ENCODE measurements around the gene NPIPB2.

The NPIPB2 gene

DNA sequence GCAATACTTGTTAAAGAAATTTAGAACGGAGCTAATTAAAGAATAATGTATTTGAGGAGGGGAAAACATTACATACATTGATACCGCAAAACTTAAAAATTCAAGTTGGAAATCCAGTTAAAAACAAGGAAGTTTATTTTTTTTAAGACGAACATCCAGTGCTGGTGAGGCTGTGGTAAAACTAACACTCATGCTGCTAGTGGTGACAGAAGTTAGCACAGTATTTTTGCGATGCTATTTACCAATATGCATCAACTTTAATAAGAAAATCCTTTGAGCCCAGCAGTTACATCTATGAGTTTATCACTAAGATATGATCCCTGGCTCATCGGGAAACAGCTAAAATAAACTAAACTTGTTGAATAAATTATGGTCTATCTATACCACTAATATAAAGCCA lies 57.8 kb downstream of the NPIPB2 start:
- no peak for DNase-seq (ENCODE audit: extremely low spot score)
- ChIA-PET POLR2A (no interaction called here), CTCF (no interaction called here)
- TF ChIP-seq BHLHE40 (IDR thresholded peaks at IDR 0.05; ENCODE audit: borderline replicate concordance) (no peak), L3MBTL2 (conservative IDR thresholded peaks at IDR 0.05) (no peak), FOXA1 (IDR thresholded peaks at IDR 0.05) (no peak), CTBP1 (IDR thresholded peaks at IDR 0.05; ENCODE audit: borderline replicate concordance) (no peak), FOXM1 (IDR thresholded peaks at IDR 0.05; ENCODE audit: borderline replicate concordance) (no peak), HDGF (IDR thresholded peaks at IDR 0.05; ENCODE audit: borderline replicate concordance) (no peak), PKNOX1 (IDR thresholded peaks at IDR 0.05) (no peak), SUZ12 (IDR thresholded peaks at IDR 0.05) (no peak), TARDBP (IDR thresholded peaks at IDR 0.05) (no peak), LEF1 (IDR thresholded peaks at IDR 0.05; ENCODE audit: borderline replicate concordance) (no peak), FOXK2 (IDR thresholded peaks at IDR 0.05) (no peak), ZNF384 (IDR thresholded peaks at IDR 0.05) (no peak), ELF4 (IDR thresholded peaks at IDR 0.05) (no peak), SP1 (IDR thresholded peaks at IDR 0.05) (no peak), ARNT (IDR thresholded peaks at IDR 0.05) (no peak), NFRKB (IDR thresholded peaks at IDR 0.05) (no peak)

- CTCF ChIA-PET = no interaction called here
Measured at GRCh38 chr16:11880007-11880406, 61.8 kb downstream of the NPIPB2 start.

DNA sequence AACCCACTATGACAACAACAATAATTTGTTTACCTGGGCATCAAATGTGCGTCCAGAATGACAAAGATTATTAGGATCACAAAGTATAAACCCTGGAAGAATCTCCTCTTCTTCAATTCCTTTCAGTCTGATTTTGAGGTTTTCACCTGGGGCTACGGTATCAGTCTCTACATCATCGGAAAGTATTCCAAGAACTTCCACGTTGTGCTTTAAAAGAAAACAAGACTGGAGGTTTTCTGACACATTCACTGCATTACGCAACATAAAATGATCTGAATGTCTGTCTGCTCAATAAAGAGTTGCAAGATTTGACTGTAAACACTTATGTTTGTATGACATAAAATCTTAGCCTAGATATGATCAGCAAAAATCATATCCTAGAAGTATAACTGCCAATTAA lies 64.5 kb downstream of the NPIPB2 start:
- DNase-seq (ENCODE audit: extremely low spot score) = no peak
- ChIA-PET POLR2A (no interaction called here), CTCF (no interaction called here)
- TF ChIP-seq L3MBTL2 (conservative IDR thresholded peaks at IDR 0.05) = no peak
- no peak for TF ChIP-seq BHLHE40 (IDR thresholded peaks at IDR 0.05; ENCODE audit: borderline replicate concordance)
- no peak for TF ChIP-seq FOXA1 (IDR thresholded peaks at IDR 0.05)
- TF ChIP-seq HDGF (IDR thresholded peaks at IDR 0.05; ENCODE audit: borderline replicate concordance) = no peak
- TF ChIP-seq FOXK2 (IDR thresholded peaks at IDR 0.05) = no peak
- no peak for TF ChIP-seq TARDBP (IDR thresholded peaks at IDR 0.05)
- no peak for TF ChIP-seq NFRKB (IDR thresholded peaks at IDR 0.05)
- TF ChIP-seq ZNF384 (IDR thresholded peaks at IDR 0.05) = no peak
- TF ChIP-seq CTBP1 (IDR thresholded peaks at IDR 0.05; ENCODE audit: borderline replicate concordance) = no peak
- TF ChIP-seq LEF1 (IDR thresholded peaks at IDR 0.05; ENCODE audit: borderline replicate concordance) = no peak
- TF ChIP-seq ELF4 (IDR thresholded peaks at IDR 0.05) = no peak
- TF ChIP-seq SP1 (IDR thresholded peaks at IDR 0.05) = no peak
- no peak for TF ChIP-seq PKNOX1 (IDR thresholded peaks at IDR 0.05)
- no peak for TF ChIP-seq SUZ12 (IDR thresholded peaks at IDR 0.05)
- no peak for TF ChIP-seq ARNT (IDR thresholded peaks at IDR 0.05)
- TF ChIP-seq FOXM1 (IDR thresholded peaks at IDR 0.05; ENCODE audit: borderline replicate concordance) = no peak

More at GRCh38 chr16:11880007-11880406, 61.8 kb downstream of the NPIPB2 start:
- TF ChIP-seq PKNOX1 (IDR thresholded peaks at IDR 0.05) = no peak
- TF ChIP-seq FOXM1 (IDR thresholded peaks at IDR 0.05; ENCODE audit: borderline replicate concordance) = no peak
- TF ChIP-seq ZNF384 (IDR thresholded peaks at IDR 0.05) = no peak
- TF ChIP-seq CTBP1 (IDR thresholded peaks at IDR 0.05; ENCODE audit: borderline replicate concordance) = no peak
- no peak for TF ChIP-seq L3MBTL2 (conservative IDR thresholded peaks at IDR 0.05)
- TF ChIP-seq FOXA1 (IDR thresholded peaks at IDR 0.05) = no peak
- no peak for TF ChIP-seq ARNT (IDR thresholded peaks at IDR 0.05)
- no peak for TF ChIP-seq ELF4 (IDR thresholded peaks at IDR 0.05)
- TF ChIP-seq LEF1 (IDR thresholded peaks at IDR 0.05; ENCODE audit: borderline replicate concordance) = no peak
- TF ChIP-seq NFRKB (IDR thresholded peaks at IDR 0.05) = no peak
- DNase-seq (ENCODE audit: extremely low spot score) = no peak
- POLR2A ChIA-PET = no interaction called here
